Loucy (cell line): ENCODE measurements around the gene SPRY4.

Experiments
- CTCF ChIP-seq: fragments of 200-600 bp; sonication (generic); conservative IDR thresholded peaks from 2 replicates; pipeline ENCODE4 v1.5.1; 2014; ENCODE audit warnings: mild to moderate bottlenecking, antibody characterized with exemption, low read length
- EZH2phosphoT487 ChIP-seq: fragments of 200-600 bp; IDR thresholded peaks from 2 replicates; pipeline ENCODE4 v1.6.1; 2018; ENCODE audit warnings: antibody characterized with exemption, mild to moderate bottlenecking, moderate library complexity, borderline replicate concordance

- TF ChIP-seq CTCF (no peak), EZH2phosphoT487 (no peak)
Observed at GRCh38 chr5:142286111-142286510, 38.7 kb downstream of the SPRY4 start.
